ENCODE data around the gene PRDM9.

The PRDM9 gene

GRCh38 chr5:23528677-23529076 is 21.3 kb downstream of the PRDM9 start:
- DNase-seq, result no peak

- DNase-seq, result no peak
These were observed 23.2 kb downstream of the PRDM9 start for GRCh38 chr5:23530571-23530970.

GRCh38 chr5:23571059-23571458 is 63.6 kb downstream of the PRDM9 start:
- DNase-seq, result no peak

Data from 8988T (cell line).